Measurements from ENCODE around the gene ANO3.

GRCh38 chr11:26556582-26556981, 224.7 kb downstream of the ANO3 start:
- TF ChIP-seq POLR2A (IDR thresholded peaks at IDR 0.05; ENCODE audit: low read length), result no peak
- no peak for TF ChIP-seq GATA1 (IDR thresholded peaks at IDR 0.05; ENCODE audit: low read depth, low read length)
